A172 (cell line): Measurements from ENCODE around the gene DCUN1D2. TPM values are rescaled to one million over a fixed set of nuclear protein-coding genes. Genes with fewer than 3 reads are reported as not detected.
"Not testable (repeated sequence)": the region's sequence is repeated elsewhere in the genome, so short reads cannot be mapped to it uniquely, and the experiment has no call there.

Experiments used
- DNase-seq: peaks from one replicate; pipeline ENCODE4 v3.0.0-alpha.2; 2015; ENCODE audit warnings: low spot score
- total RNA-seq: library from RNA; depleted of rRNA; stranded (reverse); fragments of >200 nt; shearing (Covaris generic); gene quantifications from 2 replicates; pipeline ENCODE4 v1.2.3, GENCODE V29; 2014

The DCUN1D2 gene
- total RNA-seq, 1 experiment from 2014 or later = 18.6 TPM

DNA sequence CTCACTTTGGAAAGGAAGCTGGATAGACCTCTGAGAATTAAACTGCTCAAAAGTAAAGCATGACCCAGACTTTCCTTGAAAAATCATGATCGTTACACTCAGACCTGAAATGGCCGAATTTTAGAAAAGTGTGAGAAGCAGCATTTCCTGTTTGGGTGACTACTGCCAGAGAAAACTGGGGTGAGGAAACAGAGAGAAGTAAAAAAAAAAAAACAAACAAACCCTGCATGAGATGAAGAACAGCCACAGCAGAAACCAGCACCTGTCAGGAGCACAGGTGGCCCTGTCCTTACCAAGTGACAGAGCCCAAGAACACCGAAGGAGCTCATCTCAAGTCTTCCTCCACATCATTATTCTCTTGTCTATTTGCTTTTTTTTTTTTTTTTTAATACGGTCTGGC is 25.2 kb downstream of the DCUN1D2 start:
- no peak for DNase-seq

- no peak for DNase-seq
Observed at GRCh38 chr13:113464476-113464875, 26.0 kb downstream of the DCUN1D2 start.

- DNase-seq = no peak
Observed at GRCh38 chr13:113461022-113461751, 29.3 kb downstream of the DCUN1D2 start.

DNA sequence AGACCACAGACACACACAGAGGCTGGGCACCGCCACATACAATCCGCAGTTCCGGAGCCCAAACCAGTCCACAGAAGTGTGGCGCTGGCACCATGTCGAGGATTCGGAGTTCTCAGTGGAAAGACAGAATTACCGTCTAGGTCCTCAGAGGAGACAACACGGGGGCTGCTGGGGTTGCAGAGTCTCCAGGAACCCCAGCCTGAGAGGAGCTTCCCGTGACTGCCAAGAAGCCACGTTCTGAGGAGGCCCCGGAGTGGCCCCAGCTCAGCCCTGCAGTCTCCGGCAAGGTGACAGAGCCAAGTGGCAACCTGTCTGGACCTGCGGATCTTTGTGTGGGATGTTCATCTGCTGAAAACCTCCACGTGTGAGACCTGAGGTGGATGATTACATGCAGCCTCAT is 29.9 kb downstream of the DCUN1D2 start:
- DNase-seq = no peak

- DNase-seq = no peak
Observed at GRCh38 chr13:113460064-113460555, 30.4 kb downstream of the DCUN1D2 start.

GRCh38 chr13:113458253-113459065 is 32.1 kb downstream of the DCUN1D2 start:
- no peak for DNase-seq

GRCh38 chr13:113457510-113457909 is 33.0 kb downstream of the DCUN1D2 start:
- no peak for DNase-seq

DNA sequence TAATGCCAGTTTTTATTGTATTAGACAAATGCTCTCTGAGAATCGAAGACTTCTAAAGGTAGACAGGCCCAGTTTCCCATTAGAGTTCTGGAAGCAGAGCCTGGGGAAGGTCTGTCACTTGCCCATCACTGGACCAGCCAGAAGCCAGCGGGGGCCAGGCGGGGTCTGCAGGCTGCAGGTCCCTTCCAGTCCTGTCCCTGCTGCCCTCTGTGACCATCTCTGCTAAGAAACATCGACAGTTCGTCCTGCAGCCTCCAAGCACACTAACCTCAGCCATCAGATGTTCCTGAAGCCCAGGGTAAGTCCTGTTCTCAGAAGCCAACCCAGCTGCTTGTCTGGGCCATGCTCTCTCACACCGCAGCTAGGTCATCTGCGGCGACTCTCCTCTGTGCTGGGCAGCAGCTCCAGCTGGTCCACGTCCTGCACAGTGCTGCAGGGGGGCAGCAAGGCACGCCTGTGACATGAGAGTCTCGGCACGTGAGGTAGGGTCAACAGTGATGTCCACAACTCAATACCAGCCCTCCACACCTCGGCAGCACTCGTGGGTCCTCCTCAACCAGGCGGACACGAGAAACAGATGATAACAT is 34.3 kb downstream of the DCUN1D2 start:
- no peak for DNase-seq

DNA sequence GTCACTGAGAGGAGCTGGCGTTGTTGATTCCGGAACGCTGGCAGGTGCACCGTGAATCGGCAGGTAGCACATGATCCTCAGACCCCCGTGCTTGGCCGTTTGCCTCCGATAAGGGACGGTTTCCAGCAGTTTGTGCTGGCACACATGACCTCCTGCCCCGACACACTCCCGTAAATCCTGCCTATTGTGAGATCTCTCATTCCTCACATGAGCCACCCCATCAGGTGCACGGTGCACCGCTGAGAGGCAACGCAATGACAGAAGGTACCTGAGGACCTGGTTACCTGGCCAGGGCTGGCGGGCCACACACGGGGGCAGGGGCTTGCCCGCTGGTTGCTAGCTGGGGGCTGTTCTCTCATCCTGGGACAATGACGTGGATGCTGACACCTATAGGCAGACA is 35.1 kb downstream of the DCUN1D2 start:
- DNase-seq = no peak

DNA sequence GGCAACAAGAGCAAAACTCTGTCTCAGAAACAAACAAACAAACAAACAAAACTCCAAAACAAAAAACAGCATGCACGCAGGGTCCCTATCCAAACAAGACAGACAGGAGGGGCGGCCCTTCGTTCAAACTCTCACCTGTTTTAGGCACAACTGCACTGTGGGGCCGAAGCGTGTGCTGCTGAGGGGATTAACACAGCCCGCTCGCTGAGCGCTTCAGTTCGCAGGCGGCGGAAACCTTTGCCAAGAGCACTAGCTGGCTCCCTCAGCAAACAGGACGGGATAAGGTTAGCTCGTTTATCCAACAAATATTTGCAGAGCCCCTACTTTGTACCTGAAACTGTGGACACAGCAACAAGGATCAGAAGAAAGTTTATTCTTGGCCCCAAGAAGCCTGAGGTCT is 35.6 kb downstream of the DCUN1D2 start:
- DNase-seq = no peak

DNA sequence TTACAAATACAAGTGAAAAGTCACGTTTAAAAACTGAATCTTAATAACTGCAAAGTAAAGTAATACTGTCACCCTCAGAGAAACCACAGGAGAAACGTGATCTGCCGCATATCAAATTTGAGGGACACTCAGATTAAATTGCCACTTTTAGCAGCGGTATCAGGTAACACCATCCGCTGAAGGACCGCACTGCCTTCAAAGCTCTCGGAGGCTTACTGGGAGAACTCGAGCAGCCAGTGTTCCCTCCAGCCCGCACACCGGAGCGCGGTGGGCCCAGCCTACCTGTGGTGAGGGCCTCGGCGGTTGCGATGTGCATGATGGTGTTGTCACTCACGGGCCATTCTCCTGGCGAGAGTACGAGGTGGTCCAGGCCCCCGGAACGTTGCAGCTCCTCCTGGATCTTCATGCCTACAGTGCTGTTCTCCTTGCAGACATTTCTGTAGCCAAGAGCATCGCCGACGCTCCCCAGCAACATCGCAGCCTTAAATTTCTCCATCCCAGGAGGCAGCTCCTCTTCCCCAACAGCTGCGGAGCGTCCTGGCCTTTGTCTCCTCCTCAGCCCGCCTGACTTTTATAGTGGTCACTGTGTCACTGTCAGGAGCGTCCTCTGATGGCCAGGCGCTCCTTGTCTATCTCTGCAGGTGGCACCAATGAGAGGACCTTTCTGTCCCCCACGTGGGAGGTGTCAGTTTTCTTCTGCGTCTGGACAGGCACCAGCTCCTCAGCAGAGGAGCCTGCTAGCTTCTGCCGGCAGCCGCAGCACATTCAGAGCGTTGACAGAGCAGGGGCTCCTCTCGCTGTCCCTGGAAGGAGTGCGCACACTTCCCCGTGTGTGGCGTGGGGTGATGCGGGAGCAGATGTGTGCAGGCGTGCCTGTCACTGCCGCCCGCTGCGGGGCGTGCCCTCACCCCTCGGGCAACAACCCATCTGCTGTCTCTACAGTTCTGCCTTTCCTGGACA is 37.3 kb downstream of the DCUN1D2 start, which contains the start of gene ADPRHL1:
Gene ADPRHL1 (minus strand): TSS at position 547 of the 960 bp plus-strand sequence. CDS start 51 bp downstream, at position 496.
- DNase-seq = no peak

GRCh38 chr13:113452466-113452865 is 38.0 kb downstream of the DCUN1D2 start:
- no peak for DNase-seq

DNA sequence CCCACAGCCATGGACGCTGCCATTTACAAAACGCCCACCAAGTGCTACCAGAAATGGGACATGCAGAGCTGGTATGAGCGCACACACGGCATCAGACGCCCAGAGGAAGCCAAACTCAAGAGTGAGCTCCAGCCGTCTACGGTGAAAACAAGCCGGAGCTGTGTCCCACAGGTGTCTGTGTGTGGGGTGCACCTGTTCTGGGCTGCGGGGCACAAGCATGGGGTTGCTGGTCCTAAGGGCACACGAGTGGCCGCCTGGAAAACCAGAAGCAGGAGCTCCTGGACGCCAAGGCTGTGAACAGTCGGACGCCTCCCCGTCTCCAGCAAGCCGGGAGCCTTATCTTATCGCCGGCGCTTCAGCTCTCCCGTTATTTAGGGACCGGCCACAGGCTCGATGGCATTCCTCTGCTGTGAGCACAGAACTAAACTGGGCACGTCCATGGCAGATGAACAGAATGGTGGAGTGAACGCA is 38.5 kb downstream of the DCUN1D2 start:
- DNase-seq = no peak

- not testable (repeated sequence) for DNase-seq
Observed at GRCh38 chr13:113450861-113451620, 39.5 kb downstream of the DCUN1D2 start.

- DNase-seq = not testable (repeated sequence)
Observed at GRCh38 chr13:113450348-113450744, 40.2 kb downstream of the DCUN1D2 start.

DNA sequence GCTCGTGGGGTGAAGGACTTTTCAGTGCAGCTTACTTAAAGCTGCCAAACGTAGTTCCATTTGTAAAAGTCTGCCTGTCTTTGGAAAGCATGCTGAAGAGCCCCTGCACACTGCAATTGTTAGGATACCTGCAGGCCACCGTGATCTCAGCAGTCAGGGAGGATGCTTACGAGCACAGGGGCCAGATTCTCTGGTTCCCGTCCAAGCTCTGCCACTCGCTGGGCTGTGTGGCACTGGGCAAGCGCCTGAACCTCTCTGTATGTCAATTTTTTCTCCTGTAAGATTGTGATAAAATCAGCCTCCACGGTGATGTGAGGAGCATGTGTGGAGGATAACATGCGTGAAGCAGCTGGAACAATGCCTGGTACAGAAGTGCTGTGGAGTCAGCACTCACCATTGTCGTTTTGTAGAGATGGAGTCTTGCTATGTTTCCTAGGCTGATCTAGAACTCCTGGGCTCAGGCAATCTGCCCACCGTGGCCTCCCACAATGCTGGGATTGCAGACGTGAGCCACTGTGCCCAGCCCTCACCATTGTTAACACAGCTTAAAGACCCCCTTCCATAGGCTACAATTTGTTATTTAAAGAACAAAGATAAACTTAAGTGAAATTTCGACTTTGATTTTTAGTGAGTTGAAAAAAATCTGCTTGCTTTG is 40.7 kb downstream of the DCUN1D2 start:
- no peak for DNase-seq

DNA sequence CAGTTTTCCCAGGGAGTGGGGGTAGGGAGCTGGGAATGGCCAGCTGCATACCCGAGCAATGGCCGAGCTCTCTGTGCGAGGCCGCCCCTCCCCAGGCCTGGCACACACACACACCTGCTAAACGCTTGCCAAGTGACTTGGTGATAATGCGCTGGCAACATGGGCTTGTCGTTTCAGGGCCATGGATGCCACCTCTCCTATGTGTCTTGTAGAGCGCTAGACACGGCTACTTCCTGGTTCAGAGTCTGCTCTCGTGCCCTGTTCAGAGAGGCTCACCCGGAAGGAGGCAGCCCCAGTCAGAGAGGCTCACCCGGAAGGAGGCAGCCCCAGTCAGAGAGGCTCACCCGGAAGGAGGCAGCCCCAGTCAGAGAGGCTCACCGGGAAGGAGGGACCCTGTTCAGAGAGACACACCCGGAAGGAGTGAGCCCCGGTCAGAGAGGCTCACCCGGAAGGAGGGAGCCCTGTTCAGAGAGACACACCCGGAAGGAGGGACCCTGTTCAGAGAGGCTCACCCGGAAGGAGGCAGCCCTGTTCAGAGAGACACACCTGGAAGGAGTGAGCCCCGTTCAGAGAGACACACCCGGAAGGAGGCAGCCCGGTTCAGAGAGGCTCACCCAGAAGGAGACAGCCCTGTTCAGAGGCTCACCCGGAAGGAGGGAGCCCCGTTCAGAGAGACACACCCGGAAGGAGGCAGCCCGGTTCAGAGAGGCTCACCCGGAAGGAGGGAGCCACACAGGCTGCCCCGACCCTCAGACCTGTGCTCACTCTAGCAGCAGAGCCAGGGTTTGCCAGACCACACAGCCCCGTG is 41.4 kb downstream of the DCUN1D2 start:
- DNase-seq = no peak

GRCh38 chr13:113448545-113448884 is 42.0 kb downstream of the DCUN1D2 start:
- DNase-seq = peak; percentile 9

GRCh38 chr13:113447596-113447995 is 42.9 kb downstream of the DCUN1D2 start:
- DNase-seq = no peak
